GM19023 (cell line): ENCODE measurements around the gene PRMT1.

ENCODE experiments used
- ATAC-seq: cut with Tn5 transposase; IDR thresholded peaks from one replicate; pipeline ENCODE4 v1.9.1; 2021; ENCODE audit warnings: mild to moderate bottlenecking, moderate library complexity; ENCODE audit not compliant: unreplicated experiment

PRMT1 gene

DNA sequence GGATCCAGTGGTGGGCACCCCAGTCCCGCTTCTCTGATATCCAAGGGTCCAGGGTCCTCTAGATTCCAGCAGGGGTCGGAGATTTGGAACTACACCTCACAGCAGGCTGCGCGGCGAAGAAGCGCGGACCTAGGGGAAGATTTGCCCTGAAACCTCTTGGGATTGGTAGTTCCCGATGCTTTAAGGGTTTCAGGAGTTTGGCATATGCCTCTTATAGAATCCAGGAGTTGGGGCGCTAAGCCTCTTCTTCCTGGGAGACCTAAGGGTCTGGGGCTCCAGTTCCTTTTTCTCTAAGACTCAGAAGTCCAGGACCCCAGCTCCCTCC is 11.0 kb upstream of the PRMT1 start:
- no peak for ATAC-seq

DNA sequence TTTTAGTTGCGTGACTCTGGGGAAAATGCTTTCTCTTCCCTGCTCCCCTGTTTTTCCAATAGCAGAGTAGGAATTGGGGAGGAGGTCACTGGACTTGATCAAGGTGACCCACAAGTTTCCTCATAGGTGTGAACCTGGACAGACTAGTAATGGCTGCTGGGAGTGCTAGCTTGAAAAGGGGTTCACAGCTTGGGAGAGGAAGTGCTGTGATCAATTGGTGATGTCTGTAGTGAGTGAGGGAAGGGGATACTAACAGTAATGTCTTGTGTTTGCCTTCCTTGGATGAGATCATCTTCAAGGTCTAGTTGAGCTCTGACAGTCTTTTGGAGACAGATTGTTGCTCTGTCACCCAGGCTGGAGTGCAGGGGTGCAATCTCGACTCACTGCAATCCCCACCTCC is 9.6 kb upstream of the PRMT1 start:
- ATAC-seq = no peak

DNA sequence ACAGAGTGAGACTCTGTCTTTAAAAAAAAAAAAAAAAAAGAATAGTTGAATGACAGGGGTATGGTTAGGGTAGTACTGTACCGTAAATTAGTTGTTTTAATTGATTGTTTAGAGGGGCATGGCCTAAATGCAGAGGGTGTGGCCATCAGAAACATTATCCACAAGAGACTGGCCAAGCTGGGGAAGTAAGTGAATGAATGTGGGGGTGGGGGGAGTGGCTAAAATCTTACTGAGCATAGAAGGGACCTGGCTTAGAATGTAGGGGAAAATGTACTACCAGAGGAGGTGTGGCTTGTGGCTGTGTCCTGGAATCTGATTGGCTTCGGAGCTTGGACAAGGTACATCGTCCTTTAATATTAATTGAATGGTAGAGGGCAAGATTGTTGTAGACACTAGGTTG is 7.6 kb upstream of the PRMT1 start:
- ATAC-seq = no peak

DNA sequence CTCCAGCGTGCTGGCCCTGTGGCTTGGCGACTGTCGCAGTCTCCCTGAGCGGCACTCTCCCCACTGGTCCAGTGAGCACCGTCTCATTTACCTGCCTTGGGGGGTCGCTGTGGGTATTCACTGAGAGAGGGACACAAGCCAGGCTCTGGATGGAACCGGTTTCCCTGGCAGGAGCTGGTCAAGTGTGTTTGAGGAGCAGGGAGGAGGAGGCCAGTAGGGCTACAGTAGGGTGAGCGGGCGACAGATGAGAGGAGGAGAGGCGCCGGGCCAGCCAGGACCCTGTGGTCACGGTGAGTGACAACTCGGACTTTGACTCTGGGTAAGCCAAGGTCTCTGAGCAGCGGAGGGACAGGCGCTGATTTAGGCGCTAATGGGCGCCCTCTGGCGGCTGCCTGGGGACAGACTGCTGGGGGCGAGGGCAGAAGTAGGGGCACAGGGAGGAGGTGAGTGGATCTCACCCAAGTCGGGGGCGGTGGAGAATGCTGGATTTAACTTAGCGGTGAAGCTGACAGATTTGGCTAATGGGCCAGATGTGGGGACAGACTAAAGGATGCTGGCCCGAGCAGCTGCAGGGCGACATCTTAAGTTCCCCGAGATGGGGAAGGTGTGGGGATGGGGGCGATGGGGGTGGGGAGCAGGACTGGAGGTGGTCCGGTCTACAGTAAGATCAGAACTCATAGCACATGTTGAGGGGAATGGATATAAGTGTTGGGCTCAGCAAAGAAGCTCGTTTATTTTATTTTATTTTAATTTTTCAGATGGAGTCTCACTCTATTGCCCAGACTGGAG is 4.7 kb upstream of the PRMT1 start:
- no peak for ATAC-seq

DNA sequence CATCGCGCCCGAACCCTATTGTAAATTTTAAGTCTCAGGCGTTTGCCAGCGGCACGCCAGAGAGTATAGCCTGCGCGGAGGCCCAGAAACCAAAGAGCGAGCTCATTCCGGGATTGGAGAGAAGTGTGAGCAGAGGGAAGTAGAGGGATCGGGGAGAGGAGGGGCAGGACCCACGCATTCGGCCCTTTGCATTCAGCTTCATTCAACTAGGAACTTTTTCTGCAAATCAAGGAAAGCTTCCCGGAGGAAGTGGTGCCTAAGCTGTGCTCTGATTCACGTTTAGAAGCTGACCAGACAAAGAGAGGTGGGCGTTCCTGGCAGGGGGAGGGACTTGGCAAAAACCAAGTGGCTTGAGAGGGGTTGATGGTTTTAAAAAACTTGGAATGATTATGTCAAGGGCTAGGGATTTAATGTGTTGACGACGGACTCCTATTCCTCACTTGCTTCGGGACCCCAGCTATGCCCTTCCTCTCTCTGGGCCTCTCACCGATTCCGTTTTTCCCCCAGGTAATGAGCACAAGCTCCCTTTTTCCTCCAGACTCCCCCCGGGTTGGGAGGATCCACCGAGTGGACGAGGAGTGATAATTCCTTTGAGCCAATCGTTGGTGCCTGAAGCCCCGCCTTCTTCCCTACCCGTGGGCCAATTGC is 811 bp upstream of the PRMT1 start:
- no peak for ATAC-seq

DNA sequence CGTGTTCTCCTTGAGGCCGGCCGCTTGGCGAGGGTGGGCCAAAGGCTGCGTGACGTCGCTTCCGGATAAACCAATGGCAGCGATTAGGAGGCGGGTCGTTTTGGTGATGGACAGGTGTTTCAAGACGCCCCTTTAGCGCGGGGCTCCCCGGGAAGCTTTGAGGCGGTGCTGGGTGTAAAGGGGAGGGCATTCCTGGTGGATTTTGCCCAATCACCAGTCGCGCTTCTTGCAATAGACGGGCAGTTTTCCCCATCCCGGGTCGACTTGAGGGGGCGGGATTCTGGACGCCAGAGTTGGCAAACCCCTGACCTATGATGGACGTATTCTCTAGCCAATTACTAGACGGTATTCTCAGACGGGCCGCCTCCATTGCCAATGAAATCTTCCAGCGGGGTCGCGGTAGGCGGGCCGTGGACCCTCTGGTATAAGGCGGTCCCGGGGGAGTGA is 264 bp upstream of the PRMT1 start:
- ATAC-seq = peak; percentile 69

DNA sequence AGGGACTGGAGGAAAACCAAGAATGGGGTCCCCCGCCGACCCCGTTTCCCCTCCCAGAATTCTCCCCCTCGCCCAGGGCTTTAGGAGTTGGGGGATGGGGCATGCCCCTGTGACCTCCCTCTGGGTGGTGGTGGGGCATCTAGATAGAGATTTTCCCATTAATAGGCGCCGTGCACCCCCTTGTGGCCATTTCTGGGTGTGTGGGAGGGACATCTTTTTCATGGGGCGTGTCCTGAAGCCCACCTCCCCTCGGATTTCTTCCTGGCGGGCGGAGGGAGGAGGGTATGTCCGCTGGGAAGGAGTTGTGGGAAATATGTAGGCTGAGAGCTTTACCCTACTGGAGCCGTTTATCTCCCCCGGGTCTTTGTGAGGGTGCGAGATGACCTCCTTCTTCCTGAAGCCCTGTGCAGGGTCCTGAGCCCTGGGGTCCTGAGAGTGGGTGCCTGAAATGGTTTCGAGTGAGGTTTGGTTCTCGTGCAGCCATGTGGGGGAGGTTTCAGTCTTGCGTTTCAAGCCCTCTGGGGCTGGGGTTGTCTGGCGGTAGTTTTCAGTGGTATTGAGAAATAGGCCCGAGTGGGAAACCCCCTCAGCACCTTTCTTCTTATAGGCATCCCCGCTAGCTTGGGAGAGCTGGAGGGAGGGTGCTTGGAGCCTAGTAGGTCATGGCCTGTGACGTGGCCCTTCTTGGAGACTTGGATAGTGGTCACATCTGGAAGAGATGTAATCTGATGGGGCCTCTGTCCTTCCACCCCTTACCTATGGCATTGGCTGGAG is 1.0 kb downstream of the PRMT1 start:
- no peak for ATAC-seq

DNA sequence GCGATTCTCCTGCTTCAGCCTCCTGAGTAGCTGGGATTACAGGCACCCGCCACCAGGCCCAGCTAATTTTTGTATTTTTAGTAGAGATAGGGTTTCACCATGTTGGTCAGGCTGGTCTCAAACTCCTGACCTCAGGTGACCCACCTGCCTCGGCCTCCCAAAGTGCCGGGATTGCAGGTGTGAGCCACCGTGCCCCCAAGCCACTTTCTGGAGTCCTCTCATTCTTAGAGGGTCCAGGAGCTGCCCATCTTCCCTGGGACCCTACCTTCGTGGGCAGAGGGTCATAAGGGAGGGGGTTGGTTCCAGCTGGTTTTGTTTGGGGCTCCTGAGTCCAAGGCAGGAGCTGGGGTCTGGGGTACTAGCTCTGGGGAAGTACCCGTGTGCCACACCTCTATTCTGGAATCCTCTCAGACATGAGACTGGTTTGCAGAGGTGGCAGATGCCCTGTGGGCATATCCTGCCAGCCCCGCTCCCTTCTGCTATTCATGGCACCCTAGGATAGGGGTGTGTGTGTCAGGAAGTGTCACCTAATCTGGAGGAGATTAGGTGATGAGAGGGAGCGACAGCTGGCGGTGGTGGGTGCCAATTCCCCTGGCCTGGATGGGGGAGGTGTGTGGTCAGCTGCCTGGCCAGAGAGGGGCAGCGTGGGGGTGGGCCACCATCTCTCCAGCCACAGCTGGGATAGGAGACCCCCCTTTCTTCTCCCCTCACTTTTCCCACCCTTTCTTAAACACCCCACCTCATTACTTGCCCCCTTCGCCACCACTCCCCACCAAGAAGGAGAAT is 2.1 kb downstream of the PRMT1 start:
- ATAC-seq = no peak

DNA sequence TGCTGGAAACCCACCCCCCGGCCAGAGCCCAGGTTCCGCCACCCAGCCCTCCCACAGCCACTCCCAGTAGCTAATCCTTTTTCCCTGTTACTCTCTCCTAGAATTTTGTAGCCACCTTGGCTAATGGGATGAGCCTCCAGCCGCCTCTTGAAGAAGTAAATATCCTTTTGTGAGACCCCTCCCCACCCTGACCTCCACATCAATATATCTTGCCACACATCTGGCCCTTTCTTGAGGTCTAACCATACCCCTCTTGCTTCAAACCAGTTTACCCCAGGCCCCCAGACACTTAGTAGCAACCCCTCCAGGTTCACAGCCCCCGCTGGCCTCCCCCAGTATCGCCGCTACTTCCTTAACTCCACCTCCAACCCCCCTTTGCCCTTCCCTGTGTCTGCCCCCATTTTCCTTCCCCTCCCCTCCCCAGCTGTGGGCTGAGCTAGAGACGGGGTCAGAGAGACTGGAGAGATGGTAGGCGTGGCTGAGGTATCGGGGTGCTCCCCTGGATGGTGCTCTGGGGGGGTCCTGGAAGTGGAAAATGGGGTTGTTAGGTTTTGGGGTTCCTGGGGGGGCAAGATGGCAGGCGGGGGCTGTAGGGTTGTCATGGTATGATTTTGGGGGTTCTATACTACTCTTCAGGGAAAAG is 2.8 kb downstream of the PRMT1 start:
- no peak for ATAC-seq

DNA sequence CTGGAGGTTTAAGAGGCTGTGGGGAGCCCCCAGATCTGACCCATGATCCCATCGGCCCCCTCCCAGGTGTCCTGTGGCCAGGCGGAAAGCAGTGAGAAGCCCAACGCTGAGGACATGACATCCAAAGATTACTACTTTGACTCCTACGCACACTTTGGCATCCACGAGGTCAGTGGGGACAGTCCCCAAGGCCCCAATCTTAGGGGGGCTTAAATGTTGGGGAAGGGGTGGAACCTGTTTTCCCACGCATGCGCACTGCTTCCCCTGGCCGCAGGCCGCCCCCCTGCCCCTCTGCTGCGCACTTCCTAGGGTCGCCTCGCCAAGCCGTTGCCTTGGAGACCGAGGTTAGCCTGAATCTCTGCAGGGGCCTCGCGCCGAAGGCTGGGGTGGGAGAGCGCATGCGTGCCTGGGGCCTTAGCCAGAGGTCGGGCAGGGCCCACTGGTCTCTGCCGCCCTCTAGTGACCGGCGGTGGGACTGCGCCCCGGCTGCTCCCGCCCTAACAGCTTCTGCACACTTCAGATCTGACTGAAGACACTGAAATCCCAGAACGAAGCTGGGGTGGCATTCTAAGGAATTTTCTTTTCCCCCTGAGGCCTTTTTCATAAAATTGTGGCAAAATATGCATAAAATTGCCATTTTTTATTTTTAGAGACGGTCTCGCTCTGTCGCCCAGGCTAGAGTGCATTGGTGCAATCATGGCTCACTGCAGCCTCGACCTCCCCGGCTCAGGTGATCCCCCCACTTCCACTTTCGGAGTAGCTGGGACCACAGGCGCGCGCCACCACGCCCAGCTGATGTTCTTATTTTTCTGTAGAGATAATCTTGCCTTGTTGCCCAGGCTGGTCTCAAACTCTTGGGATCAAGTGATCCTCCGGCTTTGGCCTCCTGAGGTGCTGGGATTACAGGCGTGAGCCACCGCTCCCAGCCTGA is 3.6 kb downstream of the PRMT1 start:
- no peak for ATAC-seq

DNA sequence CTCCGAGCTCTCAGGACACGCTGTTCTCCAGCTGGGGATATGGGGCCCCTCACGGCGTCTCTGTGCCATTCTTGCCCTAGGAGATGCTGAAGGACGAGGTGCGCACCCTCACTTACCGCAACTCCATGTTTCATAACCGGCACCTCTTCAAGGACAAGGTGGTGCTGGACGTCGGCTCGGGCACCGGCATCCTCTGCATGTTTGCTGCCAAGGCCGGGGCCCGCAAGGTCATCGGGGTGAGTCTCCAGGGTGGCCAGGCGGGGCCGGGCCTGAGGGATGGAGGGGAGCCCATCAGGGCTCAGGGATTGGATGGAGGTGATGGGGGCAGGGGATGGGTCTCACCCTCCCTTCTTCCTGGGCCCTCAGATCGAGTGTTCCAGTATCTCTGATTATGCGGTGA is 4.8 kb downstream of the PRMT1 start:
- no peak for ATAC-seq

DNA sequence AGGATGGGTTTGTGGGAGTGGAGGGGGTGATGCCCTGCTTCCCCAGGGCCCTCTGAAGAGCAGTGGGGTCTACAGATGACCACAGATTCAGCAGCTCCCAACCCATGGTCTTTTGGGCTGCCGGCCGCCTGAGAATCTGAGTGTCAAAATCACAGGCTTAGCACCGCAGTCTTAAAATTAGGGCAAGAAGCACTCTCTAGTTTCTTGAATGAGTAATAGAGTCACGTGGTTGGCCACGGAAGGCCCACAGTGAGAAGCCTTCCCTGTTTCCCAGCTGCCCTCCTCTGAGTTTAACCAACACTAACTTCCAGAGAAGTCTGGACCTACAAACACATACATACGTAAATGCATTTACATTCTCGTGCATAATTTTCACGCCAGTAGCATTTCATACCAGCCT is 5.2 kb downstream of the PRMT1 start:
- ATAC-seq = no peak

DNA sequence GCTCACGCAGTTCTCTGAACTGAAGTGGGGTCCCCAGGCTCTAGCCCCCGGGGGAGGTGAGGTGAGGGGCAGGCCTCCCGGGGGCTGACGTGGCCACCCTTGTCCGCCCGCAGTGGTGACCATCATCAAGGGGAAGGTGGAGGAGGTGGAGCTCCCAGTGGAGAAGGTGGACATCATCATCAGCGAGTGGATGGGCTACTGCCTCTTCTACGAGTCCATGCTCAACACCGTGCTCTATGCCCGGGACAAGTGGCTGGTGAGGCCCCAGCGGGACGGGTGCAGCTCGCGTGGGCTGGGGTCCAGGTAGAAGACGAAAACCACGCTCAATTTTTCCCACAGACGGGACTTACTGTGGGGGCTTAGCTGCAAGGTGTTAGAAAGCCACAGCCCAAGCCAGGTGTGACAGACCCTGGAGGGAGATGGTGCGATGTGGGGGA is 6.8 kb downstream of the PRMT1 start:
- ATAC-seq = no peak

DNA sequence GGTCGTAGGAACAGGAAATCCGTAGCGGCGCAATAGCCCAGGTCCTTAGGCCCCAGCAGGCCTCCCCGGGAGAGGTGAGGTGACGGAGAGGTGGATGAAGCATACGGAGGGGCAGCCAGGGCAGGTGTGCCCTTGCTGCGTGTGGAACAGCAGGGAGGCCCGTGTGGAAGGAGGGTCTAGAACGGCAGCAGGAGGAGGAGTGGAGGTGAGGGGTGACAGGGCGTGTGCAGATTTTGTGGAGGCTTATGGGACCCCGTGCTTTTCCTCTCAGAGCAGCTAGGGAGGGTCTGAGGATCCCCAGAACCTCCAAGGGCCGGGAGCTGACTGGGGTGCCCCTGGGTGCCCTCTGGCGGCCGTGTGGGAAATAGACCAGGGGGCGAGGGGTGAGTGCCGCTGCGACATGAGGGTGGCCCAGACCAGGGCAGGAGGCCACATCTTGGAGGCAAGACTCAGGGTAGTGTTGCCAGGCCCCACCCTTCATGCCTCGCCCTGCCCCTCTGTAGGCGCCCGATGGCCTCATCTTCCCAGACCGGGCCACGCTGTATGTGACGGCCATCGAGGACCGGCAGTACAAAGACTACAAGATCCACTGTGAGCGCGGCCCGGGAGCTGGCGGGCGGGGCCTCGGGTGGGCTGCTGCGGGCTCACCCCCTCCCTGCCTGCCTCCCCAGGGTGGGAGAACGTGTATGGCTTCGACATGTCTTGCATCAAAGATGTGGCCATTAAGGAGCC is 7.3 kb downstream of the PRMT1 start:
- no peak for ATAC-seq

DNA sequence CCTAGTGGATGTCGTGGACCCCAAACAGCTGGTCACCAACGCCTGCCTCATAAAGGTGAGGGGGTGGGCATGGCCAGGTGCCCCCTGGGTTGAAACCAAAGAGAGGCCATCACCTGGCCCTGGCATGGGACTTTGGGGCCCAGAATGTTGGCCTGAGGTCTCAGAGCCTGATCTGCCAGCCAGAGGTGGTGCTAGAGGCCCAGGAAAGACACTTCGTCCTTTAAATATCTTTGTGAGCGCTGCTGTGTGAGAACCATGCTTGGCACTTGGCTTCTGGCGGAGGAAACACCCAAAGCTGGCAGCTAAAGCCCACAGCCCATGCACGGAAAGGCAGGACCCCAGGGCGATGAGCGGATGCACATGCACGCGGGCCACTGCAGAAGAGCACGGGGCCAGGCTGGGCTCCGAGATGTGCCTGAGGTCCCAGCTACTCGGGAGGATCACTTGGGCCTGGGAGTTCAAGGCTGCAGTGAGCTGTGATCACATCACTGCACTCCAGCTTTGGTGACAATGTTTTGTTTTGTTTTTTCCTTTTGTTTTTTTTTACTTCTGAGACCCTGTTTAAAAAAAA is 8.0 kb downstream of the PRMT1 start:
- ATAC-seq = no peak

DNA sequence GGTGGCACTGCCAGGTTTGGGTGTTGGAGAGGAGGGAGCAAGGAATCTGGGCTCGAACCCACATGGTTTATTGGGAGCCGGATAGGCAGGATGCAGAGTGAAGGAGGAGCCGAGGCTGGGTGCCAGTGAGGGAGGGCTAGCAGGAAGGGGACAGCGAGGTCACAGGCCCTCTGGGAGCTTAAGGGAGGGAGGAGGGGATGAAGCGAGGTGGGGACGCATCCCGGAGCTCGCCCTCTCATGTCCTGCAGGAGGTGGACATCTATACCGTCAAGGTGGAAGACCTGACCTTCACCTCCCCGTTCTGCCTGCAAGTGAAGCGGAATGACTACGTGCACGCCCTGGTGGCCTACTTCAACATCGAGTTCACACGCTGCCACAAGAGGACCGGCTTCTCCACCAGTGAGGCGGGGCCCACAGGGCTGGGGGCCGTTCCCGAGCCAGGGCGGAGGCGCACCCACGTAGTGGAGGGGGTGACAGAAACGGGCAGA is 8.8 kb downstream of the PRMT1 start:
- ATAC-seq = no peak

DNA sequence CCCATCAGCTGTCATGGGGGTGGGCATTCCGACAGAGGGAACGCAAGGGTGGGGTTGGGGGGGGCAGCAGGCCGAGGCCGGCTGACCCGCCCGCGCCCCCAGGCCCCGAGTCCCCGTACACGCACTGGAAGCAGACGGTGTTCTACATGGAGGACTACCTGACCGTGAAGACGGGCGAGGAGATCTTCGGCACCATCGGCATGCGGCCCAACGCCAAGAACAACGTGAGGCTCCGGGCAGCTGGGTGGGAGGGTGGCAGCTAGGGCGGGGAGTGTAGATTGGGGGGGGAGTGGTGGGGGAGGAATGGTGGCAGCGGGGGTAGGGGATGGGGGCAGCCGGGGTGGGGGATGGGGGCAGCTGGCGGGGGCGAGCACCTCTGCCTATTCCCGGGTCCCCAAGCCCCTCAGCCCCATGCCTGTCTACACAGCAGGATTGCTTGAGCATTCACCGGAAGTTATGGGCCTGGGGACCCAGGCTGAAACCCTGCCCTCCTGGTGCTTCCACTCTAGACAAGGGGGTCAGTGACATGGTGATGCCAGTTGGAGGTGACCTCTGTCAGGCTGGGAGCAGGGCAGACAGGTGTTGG is 9.5 kb downstream of the PRMT1 start:
- no peak for ATAC-seq

DNA sequence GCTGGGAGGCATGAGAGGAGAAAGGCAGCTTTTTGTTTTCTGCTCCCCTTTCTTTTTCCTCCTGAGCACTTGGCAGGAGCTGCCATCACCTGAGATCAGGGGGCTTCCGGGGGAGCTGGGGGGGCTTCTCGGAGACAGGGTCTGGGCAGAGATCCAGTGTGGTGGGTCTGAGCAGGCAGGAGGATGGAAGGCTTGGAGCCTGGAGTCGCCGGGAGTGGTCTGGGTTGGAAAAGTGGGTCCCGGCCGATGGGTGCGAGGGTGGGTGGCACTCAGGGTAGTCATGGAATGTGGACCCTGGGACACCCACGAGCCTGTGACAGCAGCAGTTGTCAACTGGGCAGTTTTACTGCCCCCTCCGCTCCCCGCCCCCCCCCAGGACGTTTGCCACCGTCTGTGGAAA is 10.1 kb downstream of the PRMT1 start:
- no peak for ATAC-seq
